ENCODE data around the gene RAB11B.

DNA sequence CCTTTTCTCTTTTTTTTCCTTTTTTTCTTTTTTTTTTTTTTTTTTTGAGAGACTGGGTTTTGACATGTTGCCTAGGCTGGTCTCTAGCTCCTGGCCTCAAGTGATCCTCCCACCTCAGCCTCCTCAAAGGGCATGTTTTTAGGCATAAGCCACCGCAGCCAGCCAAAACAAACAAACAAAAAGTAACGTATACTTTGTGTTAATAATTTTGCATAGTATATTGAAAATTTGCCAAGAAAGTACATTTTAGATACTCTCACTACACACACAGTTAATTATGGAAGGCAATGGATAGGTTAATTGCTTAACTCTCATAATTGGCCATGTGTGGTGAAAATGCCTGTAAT, 1.6 kb upstream of the RAB11B start:
- TF ChIP-seq, protein P1, sequence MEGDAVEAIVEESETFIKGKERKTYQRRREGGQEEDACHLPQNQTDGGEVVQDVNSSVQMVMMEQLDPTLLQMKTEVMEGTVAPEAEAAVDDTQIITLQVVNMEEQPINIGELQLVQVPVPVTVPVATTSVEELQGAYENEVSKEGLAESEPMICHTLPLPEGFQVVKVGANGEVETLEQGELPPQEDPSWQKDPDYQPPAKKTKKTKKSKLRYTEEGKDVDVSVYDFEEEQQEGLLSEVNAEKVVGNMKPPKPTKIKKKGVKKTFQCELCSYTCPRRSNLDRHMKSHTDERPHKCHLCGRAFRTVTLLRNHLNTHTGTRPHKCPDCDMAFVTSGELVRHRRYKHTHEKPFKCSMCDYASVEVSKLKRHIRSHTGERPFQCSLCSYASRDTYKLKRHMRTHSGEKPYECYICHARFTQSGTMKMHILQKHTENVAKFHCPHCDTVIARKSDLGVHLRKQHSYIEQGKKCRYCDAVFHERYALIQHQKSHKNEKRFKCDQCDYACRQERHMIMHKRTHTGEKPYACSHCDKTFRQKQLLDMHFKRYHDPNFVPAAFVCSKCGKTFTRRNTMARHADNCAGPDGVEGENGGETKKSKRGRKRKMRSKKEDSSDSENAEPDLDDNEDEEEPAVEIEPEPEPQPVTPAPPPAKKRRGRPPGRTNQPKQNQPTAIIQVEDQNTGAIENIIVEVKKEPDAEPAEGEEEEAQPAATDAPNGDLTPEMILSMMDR (IDR thresholded peaks at IDR 0.05): no peak
- TF ChIP-seq POLR2A (IDR thresholded peaks at IDR 0.05): no peak

Measured in ovary (tissue), 3 donors.